ENCODE data around the gene CAMKK1.

GRCh38 chr17:3828852-3829232 lies 64.0 kb downstream of the CAMKK1 start:
- TF ChIP-seq FOXP2 (optimal IDR thresholded peaks at IDR 0.05; ENCODE audit: control extremely low read depth, extremely low read length, insufficient read depth): no peak
- TF ChIP-seq EZH2 (IDR thresholded peaks at IDR 0.05): no peak

Measured in SK-N-MC (cell line).